GM12892 (cell line): ENCODE measurements around the gene TMEM114.

ENCODE experiments used
- POLR2A ChIP-seq: IDR thresholded peaks from 2 replicates; pipeline ENCODE4 v1.6.1; 2011; ENCODE audit warnings: low read depth, low read length, control low read depth
- POLR2AphosphoS5 ChIP-seq: IDR thresholded peaks from 2 replicates; pipeline ENCODE4 v1.6.1; 2011; ENCODE audit warnings: low read depth, low read length, control low read depth

GRCh38 chr16:8567355-8568230, 22.7 kb downstream of the TMEM114 start:
- TF ChIP-seq POLR2A (no peak), POLR2AphosphoS5 (no peak)
